Kidney (tissue), 14 donors: ENCODE results near the gene ARFIP1. TPM values are rescaled to one million over a fixed set of nuclear protein-coding genes. Genes with fewer than 3 reads are reported as not detected.

Experiments used
- DNase-seq, 5 donors: peaks; one replicate each; pipeline ENCODE4 v3.0.0-alpha.2; 2013 to 2020
- FAIRE-seq: peaks from 2 replicates; lab custom pipeline; 2012; peaks lifted over from hg19 to GRCh38; lab: Jason Lieb, UNC
- H3K27ac ChIP-seq, 2 donors: one replicate each; pipeline ENCODE4 v1.7.0; 2013; ENCODE audit warnings: low read depth in 2 of 2, low read length in 2 of 2, inconsistent platforms in 1 of 2
- H3K27me3 ChIP-seq: one replicate; pipeline ENCODE4 v1.7.1; 2013; ENCODE audit warnings: low read length, inconsistent platforms; ENCODE audit not compliant: control insufficient read depth, insufficient read depth
- H3K36me3 ChIP-seq, 3 donors: one replicate each; pipeline versions ENCODE4 v1.7.0 to v1.7.1; 2013; ENCODE audit warnings: low read length in 3 of 3, control low read depth in 1 of 3, inconsistent platforms in 1 of 3; ENCODE audit not compliant: insufficient read depth in 3 of 3, control insufficient read depth in 2 of 3
- H3K4me1 ChIP-seq, 3 donors: one replicate each; pipeline versions ENCODE4 v1.7.0 to v1.7.1; 2013; ENCODE audit warnings: low read length in 3 of 3, inconsistent platforms in 1 of 3, low read depth in 1 of 3; ENCODE audit not compliant: control insufficient read depth in 2 of 3, insufficient read depth in 2 of 3
- H3K4me3 ChIP-seq, 3 donors: one replicate each; pipeline versions ENCODE4 v1.7.0 to v1.8.1; 2013; ENCODE audit warnings: low read length in 3 of 3, control low read depth in 1 of 3, inconsistent platforms in 1 of 3
- H3K9ac ChIP-seq, 3 donors: one replicate each; pipeline versions ENCODE4 v1.7.0 to v1.7.1; 2013; ENCODE audit warnings: low read length in 3 of 3, control low read depth in 1 of 3, inconsistent platforms in 1 of 3
- H3K9me3 ChIP-seq, 3 donors: one replicate each; pipeline versions ENCODE4 v1.7.0 to v1.7.1; 2013; ENCODE audit warnings: low read length in 3 of 3, control low read depth in 1 of 3, inconsistent platforms in 1 of 3; ENCODE audit not compliant: control insufficient read depth in 2 of 3, insufficient read depth in 1 of 3
- intact Hi-C: fragments of 100-400 bp; cut with DNase I; formaldehyde crosslinking; loops from one replicate; pipeline ENCODE4 v1.11.1; 2022
- polyA plus RNA-seq: library from polyadenylated mRNA; stranded (reverse); fragments of 350-450 nt; fragmentation: Illumina TruSeq; extraction: RNeasy Lipid Tissue Mini Kit (QIAGEN cat#74804); gene quantifications from one replicate; pipeline ENCODE4 v1.2.3, GENCODE V29; 2014; ENCODE audit warnings: low read depth, low replicate concordance; ENCODE audit not compliant: insufficient read depth
- total RNA-seq: library from RNA; stranded (reverse); fragmentation: NEBNext Ultra II Directional; extraction: Animal tissue kit (Norgen Biotek cat#: 25700); gene quantifications from one replicate; pipeline ENCODE4 v1.2.1, GENCODE V29; 2021
- TF ChIP-seq, protein P1 (sequence below): IDR thresholded peaks from 3 replicates; pipeline ENCODE4 v1.5.1; 2012; ENCODE audit warnings: mild to moderate bottlenecking, moderate library complexity, borderline replicate concordance; ENCODE audit not compliant: insufficient read depth; ENCODE audit errors: extremely low read depth
- donor health status: control.
- donor health status: control.
- donor health status: control.
- donor health status: control.
- donor health status: control.
- donor health status: DM: yes; HTN: yes; CAD: no.
- donor health status: Normal renal cell carcinoma (clear cell type).

The ARFIP1 gene
- total and polyA plus RNA-seq, 2 donors from 2014 or later: 23.2 to 39.1 TPM

DNA sequence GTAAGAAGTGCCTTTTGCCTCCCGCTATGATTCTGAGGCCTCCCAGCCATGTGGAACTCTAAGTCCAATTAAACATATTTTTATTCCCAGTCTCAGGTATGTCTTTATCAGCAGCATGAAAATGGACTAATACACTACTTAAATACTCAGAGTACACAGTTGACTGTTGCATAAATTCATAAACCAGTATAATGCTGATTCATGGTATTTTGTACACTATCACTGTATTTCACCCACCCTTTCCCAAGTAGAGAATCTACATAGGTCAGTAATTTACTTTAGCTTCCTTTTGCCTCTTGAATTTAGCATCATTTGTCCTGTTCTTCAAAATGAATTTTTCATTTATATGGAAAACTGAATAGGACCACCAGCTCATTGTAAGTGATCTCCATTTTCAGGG is 98.1 kb downstream of the ARFIP1 start:
- Histone ChIP-seq H3K4me3 (no peak overlapping the region), H3K9ac (no peak overlapping the region), H3K27ac (no peak overlapping the region), H3K36me3 (peaks cover 0 to 4% (median 0%) of the 10 kb centered on the region in 3 donors), H3K4me1 (no peaks in the 10 kb centered on the region), H3K27me3 (no peaks in the 10 kb centered on the region), H3K9me3 (no peaks in the 10 kb centered on the region)
- TF ChIP-seq, protein P1, sequence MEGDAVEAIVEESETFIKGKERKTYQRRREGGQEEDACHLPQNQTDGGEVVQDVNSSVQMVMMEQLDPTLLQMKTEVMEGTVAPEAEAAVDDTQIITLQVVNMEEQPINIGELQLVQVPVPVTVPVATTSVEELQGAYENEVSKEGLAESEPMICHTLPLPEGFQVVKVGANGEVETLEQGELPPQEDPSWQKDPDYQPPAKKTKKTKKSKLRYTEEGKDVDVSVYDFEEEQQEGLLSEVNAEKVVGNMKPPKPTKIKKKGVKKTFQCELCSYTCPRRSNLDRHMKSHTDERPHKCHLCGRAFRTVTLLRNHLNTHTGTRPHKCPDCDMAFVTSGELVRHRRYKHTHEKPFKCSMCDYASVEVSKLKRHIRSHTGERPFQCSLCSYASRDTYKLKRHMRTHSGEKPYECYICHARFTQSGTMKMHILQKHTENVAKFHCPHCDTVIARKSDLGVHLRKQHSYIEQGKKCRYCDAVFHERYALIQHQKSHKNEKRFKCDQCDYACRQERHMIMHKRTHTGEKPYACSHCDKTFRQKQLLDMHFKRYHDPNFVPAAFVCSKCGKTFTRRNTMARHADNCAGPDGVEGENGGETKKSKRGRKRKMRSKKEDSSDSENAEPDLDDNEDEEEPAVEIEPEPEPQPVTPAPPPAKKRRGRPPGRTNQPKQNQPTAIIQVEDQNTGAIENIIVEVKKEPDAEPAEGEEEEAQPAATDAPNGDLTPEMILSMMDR: no peak
- intact Hi-C loops: no loop called here
- DNase-seq (no peak), FAIRE-seq (no peak)

DNA sequence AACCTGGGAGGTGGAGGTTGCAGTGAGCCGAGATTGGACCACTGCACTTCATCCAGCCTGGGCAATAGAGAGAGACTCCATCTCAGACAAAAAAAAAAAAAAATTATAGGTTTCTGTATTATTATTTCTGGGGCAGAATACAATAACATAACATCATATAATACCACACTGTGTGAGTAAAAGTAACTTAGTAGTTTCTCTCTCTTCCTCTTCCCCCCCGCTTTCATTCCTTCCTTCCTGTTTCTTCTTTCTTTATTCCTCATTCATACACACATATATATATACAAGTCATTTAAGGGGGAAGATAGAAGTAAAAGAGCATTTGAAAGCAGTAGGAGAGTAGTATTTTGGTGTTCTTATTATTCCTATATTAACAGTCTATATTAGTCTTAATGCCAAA is 100.5 kb downstream of the ARFIP1 start:
- Histone ChIP-seq H3K4me1 (no peaks in the 10 kb centered on the region), H3K27me3 (no peaks in the 10 kb centered on the region), H3K9ac (no peak overlapping the region), H3K36me3 (no peaks in the 10 kb centered on the region), H3K9me3 (no peaks in the 10 kb centered on the region), H3K4me3 (no peak overlapping the region), H3K27ac (no peak overlapping the region)
- intact Hi-C loops: no loop called here
- TF ChIP-seq, protein P1: no peak
- no peak for FAIRE-seq
- DNase-seq: no peak

DNA sequence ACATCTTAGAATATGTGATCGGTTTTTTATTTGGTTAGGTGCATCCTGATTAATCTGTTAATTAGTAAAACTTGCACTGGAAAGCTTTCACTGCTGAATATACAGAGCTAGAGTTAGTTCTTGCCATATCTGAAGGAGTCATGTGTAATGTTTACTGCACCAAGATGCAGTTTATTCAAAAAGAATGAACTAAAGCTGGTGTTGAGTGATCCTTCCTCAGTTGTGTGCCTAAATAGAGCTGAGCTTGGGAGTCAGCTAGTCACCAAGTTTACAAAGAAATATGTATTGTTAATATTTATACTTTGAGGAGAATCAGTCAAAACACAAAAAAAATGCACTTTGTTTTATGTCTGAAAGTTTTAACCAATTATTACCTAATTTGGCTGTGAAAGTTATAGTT is 102.2 kb downstream of the ARFIP1 start:
- no peaks in the 10 kb centered on the region for H3K36me3 ChIP-seq
- TF ChIP-seq, protein P1: no peak
- FAIRE-seq (no peak), DNase-seq (no peak)
- intact Hi-C loops: no loop called here
- no peaks in the 10 kb centered on the region for H3K4me1 ChIP-seq
- no peak overlapping the region for H3K4me3 ChIP-seq
- H3K9ac ChIP-seq: no peak overlapping the region
- no peak overlapping the region for H3K27ac ChIP-seq
- H3K27me3 ChIP-seq: no peaks in the 10 kb centered on the region
- no peaks in the 10 kb centered on the region for H3K9me3 ChIP-seq

DNA sequence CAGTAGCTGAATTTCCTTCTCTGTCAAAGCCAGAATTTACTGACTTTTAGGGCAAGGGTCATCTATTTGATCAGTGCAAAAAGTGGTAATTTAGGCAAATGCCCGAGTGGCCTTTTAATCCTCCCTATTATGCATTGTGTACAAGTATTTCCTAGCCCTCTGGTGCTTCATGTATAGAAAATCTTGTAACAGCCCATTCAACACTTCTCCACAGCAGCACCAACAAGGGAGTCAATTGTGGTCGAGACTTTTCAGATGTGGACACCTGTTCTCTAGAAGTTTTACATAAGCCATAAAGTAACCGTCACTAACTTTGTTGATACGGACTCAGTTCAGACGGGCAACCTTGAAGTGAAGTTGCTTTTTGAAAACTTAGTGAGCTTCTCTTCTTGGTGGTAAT is 105.4 kb downstream of the ARFIP1 start:
- Histone ChIP-seq H3K9me3 (no peaks in the 10 kb centered on the region), H3K27me3 (no peaks in the 10 kb centered on the region), H3K4me3 (no peak overlapping the region), H3K4me1 (no peaks in the 10 kb centered on the region), H3K36me3 (peaks cover 3 to 8% (median 7%) of the 10 kb centered on the region in 3 donors), H3K9ac (no peak overlapping the region), H3K27ac (no peak overlapping the region)
- DNase-seq: no peak
- no peak for FAIRE-seq
- TF ChIP-seq, protein P1: no peak
- intact Hi-C loops: no loop called here
